HEK293T (cell line): Measurements from ENCODE around the gene CBLN3.

ENCODE experiments used
- ELF4 ChIP-seq: fragments of 450-650 bp; IDR thresholded peaks from 2 replicates; pipeline ENCODE4 v1.6.1; 2017; ENCODE audit warnings: antibody characterized with exemption
- FOXK2 ChIP-seq: fragments of 450-650 bp; IDR thresholded peaks from 2 replicates; pipeline ENCODE4 v1.6.1; 2016; ENCODE audit warnings: mild to moderate bottlenecking
- FOXM1 ChIP-seq: fragments of 450-650 bp; IDR thresholded peaks from 2 replicates; pipeline ENCODE4 v1.6.1; 2017; ENCODE audit warnings: mild to moderate bottlenecking, borderline replicate concordance
- L3MBTL2 ChIP-seq: fragments of 450-650 bp; conservative IDR thresholded peaks from 2 replicates; pipeline ENCODE4 v1.6.1; 2016; ENCODE audit warnings: mild to moderate bottlenecking
- LEF1 ChIP-seq: fragments of 450-650 bp; IDR thresholded peaks from 2 replicates; pipeline ENCODE4 v1.6.1; 2017; ENCODE audit warnings: mild to moderate bottlenecking, borderline replicate concordance
- NFRKB ChIP-seq: fragments of 450-650 bp; IDR thresholded peaks from 2 replicates; pipeline ENCODE4 v1.6.1; 2016; ENCODE audit warnings: mild to moderate bottlenecking, moderate library complexity
- SP1 ChIP-seq: fragments of 450-650 bp; IDR thresholded peaks from 2 replicates; pipeline ENCODE4 v1.6.1; 2017
- TARDBP ChIP-seq: fragments of 450-650 bp; IDR thresholded peaks from 2 replicates; pipeline ENCODE4 v1.6.1; 2016
- ZNF384 ChIP-seq: fragments of 450-650 bp; IDR thresholded peaks from 2 replicates; pipeline ENCODE4 v1.6.1; 2016
- TF ChIP-seq, protein P1 (sequence below): fragments of 450-650 bp; IDR thresholded peaks from 2 replicates; pipeline ENCODE4 v1.6.1; 2016

DNA sequence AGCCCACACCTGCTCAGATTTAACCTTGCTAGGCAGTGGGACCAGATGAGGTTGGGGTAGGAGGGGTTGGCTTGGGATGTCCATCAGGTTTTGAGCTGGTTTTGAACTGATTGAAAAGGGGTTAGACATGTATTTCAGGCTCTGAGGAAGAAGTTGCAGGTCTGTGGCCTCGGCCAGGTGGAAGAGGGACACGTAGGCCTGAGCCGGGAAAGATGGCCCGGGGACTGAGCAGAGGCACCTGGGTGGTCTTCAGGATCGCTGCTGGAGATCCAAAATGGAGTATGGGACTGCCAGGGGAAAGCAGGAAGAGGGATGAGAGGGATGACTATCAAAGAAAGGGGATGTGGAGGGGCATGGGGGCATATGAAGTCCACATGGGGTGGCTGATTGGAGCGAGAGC is 23.1 kb downstream of the CBLN3 start:
- no peak for TF ChIP-seq FOXM1
- TF ChIP-seq SP1, result no peak
- no peak for TF ChIP-seq LEF1
- TF ChIP-seq ZNF384, result no peak
- no peak for TF ChIP-seq ELF4
- no peak for TF ChIP-seq NFRKB
- TF ChIP-seq FOXK2, result no peak
- no peak for TF ChIP-seq L3MBTL2
- TF ChIP-seq TARDBP, result no peak
- TF ChIP-seq, protein P1, sequence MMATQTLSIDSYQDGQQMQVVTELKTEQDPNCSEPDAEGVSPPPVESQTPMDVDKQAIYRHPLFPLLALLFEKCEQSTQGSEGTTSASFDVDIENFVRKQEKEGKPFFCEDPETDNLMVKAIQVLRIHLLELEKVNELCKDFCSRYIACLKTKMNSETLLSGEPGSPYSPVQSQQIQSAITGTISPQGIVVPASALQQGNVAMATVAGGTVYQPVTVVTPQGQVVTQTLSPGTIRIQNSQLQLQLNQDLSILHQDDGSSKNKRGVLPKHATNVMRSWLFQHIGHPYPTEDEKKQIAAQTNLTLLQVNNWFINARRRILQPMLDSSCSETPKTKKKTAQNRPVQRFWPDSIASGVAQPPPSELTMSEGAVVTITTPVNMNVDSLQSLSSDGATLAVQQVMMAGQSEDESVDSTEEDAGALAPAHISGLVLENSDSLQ, result no peak
